Endothelial cell of umbilical vein (primary cell): ENCODE data around the gene STAP1.

Source experiments
- EZH2 ChIP-seq: IDR thresholded peaks from 2 replicates; pipeline ENCODE4 v1.6.1; 2012; ENCODE audit warnings: borderline replicate concordance, low read depth, mild to moderate bottlenecking, moderate library complexity, low read length, inconsistent platforms; ENCODE audit not compliant: severe bottlenecking
- JUN ChIP-seq: IDR thresholded peaks from 2 replicates; pipeline ENCODE4 v1.6.1; 2011; ENCODE audit warnings: borderline replicate concordance, low read depth; ENCODE audit not compliant: insufficient read length, insufficient read depth
- POLR2A ChIP-seq: IDR thresholded peaks from 2 replicates; pipeline ENCODE4 v1.6.1; 2012; ENCODE audit warnings: low read depth, mild to moderate bottlenecking, control low read depth, low read length
- POLR2AphosphoS5 ChIP-seq: IDR thresholded peaks from 2 replicates; pipeline ENCODE4 v1.6.1; 2012; ENCODE audit warnings: low read depth, mild to moderate bottlenecking, control low read depth, low read length, moderate library complexity; ENCODE audit not compliant: insufficient read depth
- TF ChIP-seq, protein P1 (sequence below), 2 donors: IDR thresholded peaks; 1 replicate in 1 of 2; 2 replicates in 1 of 2; pipeline ENCODE4 v1.5.1; 2011; ENCODE audit warnings: low read length in 2 of 2, mild to moderate bottlenecking in 2 of 2, moderate library complexity in 2 of 2, control low read depth in 1 of 2, inconsistent platforms in 1 of 2, low read depth in 1 of 2; ENCODE audit not compliant: insufficient read depth in 1 of 2; ENCODE audit errors: extremely low read depth in 1 of 2
- TF ChIP-seq, protein P2 (sequence below): IDR thresholded peaks from 2 replicates; pipeline ENCODE4 v1.6.1; 2011; ENCODE audit not compliant: insufficient read depth, insufficient read length

DNA sequence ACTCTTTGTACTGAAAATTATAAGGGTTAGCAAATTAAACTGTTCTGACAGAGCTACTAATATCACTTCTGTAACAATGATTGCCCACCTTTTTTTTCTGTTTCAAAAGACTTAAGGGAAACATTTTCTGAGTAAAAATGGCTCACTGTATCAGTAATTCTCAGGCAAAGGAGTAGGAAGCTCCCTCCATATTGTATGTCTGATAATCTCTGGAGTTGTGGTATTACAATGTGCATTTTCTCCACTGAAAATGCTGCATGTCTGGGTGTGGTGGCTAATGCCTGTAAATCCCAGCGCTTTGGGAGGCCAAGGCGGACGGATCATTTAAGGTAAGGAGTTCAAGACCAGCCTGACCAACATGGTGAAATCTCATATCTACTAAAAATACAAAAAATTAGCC lies 4.4 kb upstream of the STAP1 start:
- TF ChIP-seq, protein P1, sequence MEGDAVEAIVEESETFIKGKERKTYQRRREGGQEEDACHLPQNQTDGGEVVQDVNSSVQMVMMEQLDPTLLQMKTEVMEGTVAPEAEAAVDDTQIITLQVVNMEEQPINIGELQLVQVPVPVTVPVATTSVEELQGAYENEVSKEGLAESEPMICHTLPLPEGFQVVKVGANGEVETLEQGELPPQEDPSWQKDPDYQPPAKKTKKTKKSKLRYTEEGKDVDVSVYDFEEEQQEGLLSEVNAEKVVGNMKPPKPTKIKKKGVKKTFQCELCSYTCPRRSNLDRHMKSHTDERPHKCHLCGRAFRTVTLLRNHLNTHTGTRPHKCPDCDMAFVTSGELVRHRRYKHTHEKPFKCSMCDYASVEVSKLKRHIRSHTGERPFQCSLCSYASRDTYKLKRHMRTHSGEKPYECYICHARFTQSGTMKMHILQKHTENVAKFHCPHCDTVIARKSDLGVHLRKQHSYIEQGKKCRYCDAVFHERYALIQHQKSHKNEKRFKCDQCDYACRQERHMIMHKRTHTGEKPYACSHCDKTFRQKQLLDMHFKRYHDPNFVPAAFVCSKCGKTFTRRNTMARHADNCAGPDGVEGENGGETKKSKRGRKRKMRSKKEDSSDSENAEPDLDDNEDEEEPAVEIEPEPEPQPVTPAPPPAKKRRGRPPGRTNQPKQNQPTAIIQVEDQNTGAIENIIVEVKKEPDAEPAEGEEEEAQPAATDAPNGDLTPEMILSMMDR (IDR thresholded peaks at IDR 0.05; ENCODE audit: extremely low read depth in 1 of 2, insufficient read depth in 1 of 2, low read depth in 1 of 2, low read length in 2 of 2) = no peak
- TF ChIP-seq EZH2 (no peak), POLR2A (no peak), POLR2AphosphoS5 (no peak), JUN (no peak)
- TF ChIP-seq, protein P2, sequence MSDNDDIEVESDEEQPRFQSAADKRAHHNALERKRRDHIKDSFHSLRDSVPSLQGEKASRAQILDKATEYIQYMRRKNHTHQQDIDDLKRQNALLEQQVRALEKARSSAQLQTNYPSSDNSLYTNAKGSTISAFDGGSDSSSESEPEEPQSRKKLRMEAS = no peak
